WI38 (cell line): ENCODE measurements around the gene RPL27A.

Experiments
- H3K4me3 ChIP-seq: 2 replicates; pipeline ENCODE4 v1.5.1; 2011; ENCODE audit warnings: low read depth, mild to moderate bottlenecking, control low read depth, low read length
- CTCF ChIP-seq: IDR thresholded peaks from 2 replicates; pipeline ENCODE4 v1.5.1; 2012; ENCODE audit warnings: low read depth, mild to moderate bottlenecking, control low read depth, low read length

The RPL27A gene

GRCh38 chr11:8699903-8700302 lies 17.3 kb downstream of the RPL27A start:
- H3K4me3 ChIP-seq = no peak overlapping the region
- TF ChIP-seq CTCF = no peak

- H3K4me3 ChIP-seq = no peak overlapping the region
- no peak for TF ChIP-seq CTCF
Measured at GRCh38 chr11:8701891-8702597, 19.5 kb downstream of the RPL27A start.

GRCh38 chr11:8702598-8702915 lies 20.0 kb downstream of the RPL27A start:
- TF ChIP-seq CTCF = no peak
- H3K4me3 ChIP-seq = no peak overlapping the region

GRCh38 chr11:8704136-8704535 lies 21.5 kb downstream of the RPL27A start:
- TF ChIP-seq CTCF = no peak
- no peak overlapping the region for H3K4me3 ChIP-seq

- TF ChIP-seq CTCF = no peak
- H3K4me3 ChIP-seq = no peak overlapping the region
Measured at GRCh38 chr11:8705146-8705545, 22.6 kb downstream of the RPL27A start.

- no peak for TF ChIP-seq CTCF
- H3K4me3 ChIP-seq = no peak overlapping the region
Measured at GRCh38 chr11:8706673-8707432, 24.3 kb downstream of the RPL27A start.

- TF ChIP-seq CTCF = no peak
- no peak overlapping the region for H3K4me3 ChIP-seq
Measured at GRCh38 chr11:8707541-8708191, 25.1 kb downstream of the RPL27A start.
